ENCODE results near the gene RPS27. TPM values are rescaled to one million over a fixed set of nuclear protein-coding genes. Genes with fewer than 3 reads are reported as not detected.
A peak's percentile ranks its signal among the peaks of the same experiment; 100 is the strongest.
"Not testable (repeated sequence)": the region's sequence is repeated elsewhere in the genome, so short reads cannot be mapped to it uniquely, and the experiment has no call there.

The RPS27 gene
- polyA plus RNA-seq, 1 donor from 2014 or later, result 22,392 TPM

GRCh38 chr1:153987621-153988020 lies 2.9 kb upstream of the RPS27 start:
- no peaks in the 10 kb centered on the region for H3K27me3 Mint-ChIP-seq
- H3K36me3 Mint-ChIP-seq, result peaks cover 2% of the 10 kb centered on the region
- H3K9me3 Mint-ChIP-seq, result peaks cover 0 to 2% (median 0%) of the 10 kb centered on the region in 3 donors
- H3K4me1 Mint-ChIP-seq, result peaks cover 31 to 35% (median 31%) of the 10 kb centered on the region in 3 donors
- no peak overlapping the region for H3K4me3 Mint-ChIP-seq
- H3K27ac Mint-ChIP-seq, result peak overlapping the region in 2 of 3 donors; percentile 82 to 96

- Mint-ChIP-seq H3K27me3 (no peaks in the 10 kb centered on the region), H3K27ac (peak overlapping the region; percentile 85 to 100 (median 99)), H3K4me1 (peaks cover 29 to 32% (median 29%) of the 10 kb centered on the region in 3 donors), H3K9me3 (peaks cover 0 to 2% (median 0%) of the 10 kb centered on the region in 3 donors), H3K36me3 (peaks cover 7% of the 10 kb centered on the region), H3K4me3 (peak overlapping the region; percentile 84 to 99 (median 98))
Observed at GRCh38 chr1:153991151-153991630, 629 bp downstream of the RPS27 start.

GRCh38 chr1:153991806-153992205 lies 1.2 kb downstream of the RPS27 start:
- Mint-ChIP-seq H3K27ac (peak overlapping the region; percentile 85 to 100 (median 99)), H3K36me3 (peaks cover 8% of the 10 kb centered on the region), H3K4me1 (peaks cover 24 to 28% (median 24%) of the 10 kb centered on the region in 3 donors), H3K4me3 (peak overlapping the region; percentile 84 to 99 (median 98)), H3K9me3 (peaks cover 0 to 2% (median 0%) of the 10 kb centered on the region in 3 donors), H3K27me3 (no peaks in the 10 kb centered on the region)

GRCh38 chr1:153995202-153995601 lies 4.6 kb downstream of the RPS27 start:
- H3K27me3 Mint-ChIP-seq, result no peaks in the 10 kb centered on the region
- peak overlapping the region in 1 of 4 donors; percentile 83 for H3K4me3 Mint-ChIP-seq
- H3K36me3 Mint-ChIP-seq, result peaks cover 9% of the 10 kb centered on the region
- peak overlapping the region in 1 of 3 donors; percentile 39 for H3K27ac Mint-ChIP-seq
- peaks cover 0 to 2% (median 0%) of the 10 kb centered on the region in 3 donors for H3K9me3 Mint-ChIP-seq
- peaks cover 18 to 24% (median 18%) of the 10 kb centered on the region in 3 donors for H3K4me1 Mint-ChIP-seq

GRCh38 chr1:153995640-153996039 lies 5.1 kb downstream of the RPS27 start:
- Mint-ChIP-seq H3K27ac (peak overlapping the region in 1 of 3 donors; percentile 39), H3K9me3 (no peaks in the 10 kb centered on the region), H3K36me3 (peaks cover 9% of the 10 kb centered on the region), H3K4me3 (peak overlapping the region in 1 of 4 donors; percentile 83), H3K27me3 (no peaks in the 10 kb centered on the region), H3K4me1 (peaks cover 14 to 20% (median 15%) of the 10 kb centered on the region in 3 donors)

- H3K4me3 Mint-ChIP-seq, H3K9me3 Mint-ChIP-seq, H3K27ac Mint-ChIP-seq, H3K36me3 Mint-ChIP-seq, H3K27me3 Mint-ChIP-seq: not testable (repeated sequence)
- H3K4me1 Mint-ChIP-seq, result peaks cover 8 to 11% (median 9%) of the 10 kb centered on the region in 3 donors
Observed at GRCh38 chr1:153996882-153997281, 6.3 kb downstream of the RPS27 start.

GRCh38 chr1:154000420-154000819 lies 9.9 kb downstream of the RPS27 start:
- no peaks in the 10 kb centered on the region for H3K9me3 Mint-ChIP-seq
- H3K4me1 Mint-ChIP-seq, result peaks cover 0 to 3% (median under 1%) of the 10 kb centered on the region in 3 donors
- no peak overlapping the region for H3K4me3 Mint-ChIP-seq
- no peak overlapping the region for H3K27ac Mint-ChIP-seq
- H3K27me3 Mint-ChIP-seq, result no peaks in the 10 kb centered on the region
- H3K36me3 Mint-ChIP-seq, result peaks cover 2% of the 10 kb centered on the region

DNA sequence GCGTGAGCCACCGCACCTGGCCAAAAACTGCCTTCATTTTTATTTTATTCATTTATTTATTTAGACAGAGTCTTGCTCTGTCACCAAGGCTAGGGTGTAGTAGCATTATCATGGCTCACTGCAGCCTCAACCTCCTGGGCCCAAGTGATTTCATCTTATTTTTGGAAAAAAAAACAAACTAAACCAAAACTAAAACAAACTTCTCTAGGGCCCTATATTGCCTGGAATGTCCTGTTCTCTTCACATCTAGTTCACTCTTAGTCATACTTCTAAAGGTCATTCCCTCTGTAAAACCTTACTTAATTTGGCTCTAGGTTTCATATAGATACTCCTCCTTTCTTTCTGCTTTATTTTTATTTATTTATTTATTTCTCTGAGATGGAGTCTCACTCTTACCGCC lies 15.6 kb downstream of the RPS27 start:
- no peaks in the 10 kb centered on the region for H3K36me3 Mint-ChIP-seq
- H3K4me1 Mint-ChIP-seq, result no peaks in the 10 kb centered on the region

DNA sequence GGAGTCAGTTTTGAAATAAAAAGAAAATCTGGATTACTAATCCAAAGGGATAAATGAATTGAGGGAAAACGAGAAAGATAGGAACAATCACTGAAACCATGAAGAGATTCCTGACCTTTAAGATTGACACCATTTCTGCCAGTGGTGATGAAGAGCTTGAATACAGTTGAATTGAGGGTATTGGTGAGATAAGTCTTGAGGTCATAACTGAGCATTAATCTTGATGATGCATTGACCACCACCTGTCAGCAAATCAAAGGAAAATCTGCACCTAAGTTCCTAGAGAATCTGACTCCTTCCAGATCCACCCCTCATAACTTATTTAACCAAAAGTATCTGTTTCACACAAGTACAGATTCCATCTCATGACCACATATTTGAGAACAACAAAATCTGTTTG lies 21.6 kb downstream of the RPS27 start:
- H3K27me3 Mint-ChIP-seq, result no peaks in the 10 kb centered on the region
- no peaks in the 10 kb centered on the region for H3K9me3 Mint-ChIP-seq
- peaks cover 3% of the 10 kb centered on the region for H3K36me3 Mint-ChIP-seq
- H3K4me3 Mint-ChIP-seq, result no peak overlapping the region
- no peak overlapping the region for H3K27ac Mint-ChIP-seq
- H3K4me1 Mint-ChIP-seq, result no peaks in the 10 kb centered on the region

More for the DNA sequence above, 15.6 kb downstream of the RPS27 start:
- Mint-ChIP-seq H3K27ac (no peak overlapping the region), H3K4me3 (no peak overlapping the region), H3K9me3 (no peaks in the 10 kb centered on the region), H3K27me3 (no peaks in the 10 kb centered on the region)

DNA sequence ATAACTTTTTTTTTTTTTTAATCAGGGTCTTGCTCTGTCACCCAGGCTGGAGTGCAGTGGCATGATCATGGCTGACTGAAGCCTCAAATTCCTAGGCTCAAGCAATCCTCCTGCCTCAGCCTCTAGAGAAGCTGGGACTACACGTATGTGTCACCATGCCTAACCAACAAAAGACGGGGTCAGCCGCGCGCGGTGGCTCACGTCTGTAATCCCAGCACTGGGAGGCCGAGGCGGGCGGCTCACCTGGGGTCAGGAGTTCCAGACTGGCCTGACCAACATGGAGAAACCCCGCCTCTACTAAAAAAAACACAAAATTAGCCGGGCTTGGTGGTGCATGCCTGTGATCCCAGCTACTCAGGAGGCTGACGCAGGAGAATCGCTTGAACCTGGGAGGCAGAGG lies 22.0 kb downstream of the RPS27 start:
- not testable (repeated sequence) for H3K27ac Mint-ChIP-seq, H3K27me3 Mint-ChIP-seq, H3K4me1 Mint-ChIP-seq, H3K9me3 Mint-ChIP-seq, H3K36me3 Mint-ChIP-seq, H3K4me3 Mint-ChIP-seq

DNA sequence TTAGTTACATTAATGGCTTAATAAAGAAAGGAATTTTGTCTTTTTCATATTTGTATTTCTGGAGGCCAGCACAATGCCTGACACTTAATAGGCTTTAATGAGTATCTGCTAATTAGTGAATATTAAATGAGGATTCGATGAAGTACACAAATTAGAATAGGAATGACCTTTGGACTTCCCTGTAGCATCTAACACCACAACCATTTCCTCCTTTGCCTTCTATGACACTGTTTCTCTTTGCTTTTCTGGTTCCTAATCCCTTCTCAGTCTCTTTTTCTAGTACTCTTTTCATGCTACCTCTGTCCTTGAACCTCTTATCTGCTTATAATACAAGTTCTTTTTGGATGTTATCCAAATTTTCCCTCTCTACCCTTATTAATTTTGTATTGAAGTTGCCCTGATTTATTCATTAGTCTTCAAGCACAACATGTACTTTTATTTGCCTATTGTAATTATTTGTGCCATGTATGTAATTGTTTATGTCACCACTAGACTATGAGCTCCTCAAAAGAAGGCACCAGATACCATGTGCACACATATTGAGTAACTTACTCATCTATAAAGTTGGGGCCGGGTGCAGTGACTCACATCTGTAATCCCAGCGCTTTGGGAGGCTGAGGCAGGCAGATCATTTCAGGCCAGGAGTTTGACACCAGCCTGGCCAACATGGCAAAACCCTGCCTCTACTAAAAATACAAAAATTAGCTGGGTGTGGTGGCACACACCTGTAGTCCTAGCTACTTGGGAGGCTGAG lies 23.8 kb downstream of the RPS27 start:
- Mint-ChIP-seq H3K9me3 (no peaks in the 10 kb centered on the region), H3K4me3 (peak overlapping the region in 1 of 4 donors; percentile 13), H3K36me3 (peaks cover 3% of the 10 kb centered on the region), H3K4me1 (no peaks in the 10 kb centered on the region), H3K27me3 (no peaks in the 10 kb centered on the region), H3K27ac (no peak overlapping the region)

DNA sequence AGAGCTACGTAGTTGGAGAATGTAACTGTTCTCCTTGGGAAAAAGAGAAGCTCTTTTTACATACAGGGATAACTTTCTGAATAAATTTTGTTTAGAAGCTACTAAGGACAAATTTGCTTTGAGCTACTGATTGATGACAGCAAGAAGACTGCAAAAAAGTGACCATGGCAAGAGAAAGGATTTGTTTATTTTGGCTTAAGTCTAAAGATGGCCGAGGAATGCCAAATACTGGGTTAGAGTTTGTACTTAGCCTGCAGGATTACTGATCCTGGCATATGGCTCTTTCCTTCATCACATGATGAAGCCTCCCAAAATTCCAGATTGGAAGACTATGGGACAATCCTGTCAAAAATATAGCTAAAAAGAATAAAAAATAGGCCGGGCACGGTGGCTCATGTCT lies 28.7 kb downstream of the RPS27 start:
- Mint-ChIP-seq H3K36me3 (peaks cover 3% of the 10 kb centered on the region), H3K4me3 (no peak overlapping the region), H3K27ac (no peak overlapping the region), H3K9me3 (no peaks in the 10 kb centered on the region), H3K27me3 (no peaks in the 10 kb centered on the region), H3K4me1 (no peaks in the 10 kb centered on the region)

DNA sequence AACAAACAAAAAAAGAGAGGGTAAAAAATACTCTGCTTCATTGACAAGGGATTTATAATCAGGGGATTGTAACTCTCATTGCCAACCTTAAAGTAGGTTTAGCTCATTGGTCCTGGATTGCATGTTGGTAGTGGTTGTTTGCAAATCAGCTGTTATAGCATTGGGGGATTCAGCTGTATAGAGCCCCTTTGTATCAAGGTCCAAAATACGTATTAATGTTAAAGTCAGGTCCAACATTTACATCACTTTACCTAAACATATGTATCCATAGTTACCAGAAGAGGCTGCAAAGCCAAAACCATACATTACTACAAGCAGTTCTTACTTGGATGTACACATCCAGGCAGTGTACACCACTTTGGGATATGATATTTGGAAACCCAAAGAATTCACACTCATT lies 29.4 kb downstream of the RPS27 start:
- no peaks in the 10 kb centered on the region for H3K9me3 Mint-ChIP-seq
- peaks cover 3% of the 10 kb centered on the region for H3K36me3 Mint-ChIP-seq
- no peak overlapping the region for H3K27ac Mint-ChIP-seq
- no peaks in the 10 kb centered on the region for H3K27me3 Mint-ChIP-seq
- H3K4me1 Mint-ChIP-seq, result no peaks in the 10 kb centered on the region
- H3K4me3 Mint-ChIP-seq, result no peak overlapping the region

DNA sequence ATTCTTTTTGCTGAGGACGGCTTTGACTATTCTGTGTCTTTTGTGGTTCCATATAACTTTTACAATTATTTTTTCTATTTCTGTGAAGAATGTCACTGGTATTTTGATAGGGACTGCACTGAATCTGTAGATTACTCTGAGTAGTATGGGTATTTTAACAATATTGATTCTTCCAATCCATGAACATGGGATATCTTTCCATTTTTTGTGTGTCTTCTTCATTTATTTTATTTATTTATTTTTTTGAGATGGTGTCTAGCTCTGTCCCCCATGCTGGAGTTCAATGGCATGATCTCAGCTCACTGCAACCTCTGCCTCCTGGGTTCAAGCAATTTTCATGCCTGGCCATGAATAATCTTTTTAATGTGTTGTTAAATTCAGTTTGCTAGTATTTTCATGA lies 43.1 kb downstream of the RPS27 start:
- H3K36me3 Mint-ChIP-seq, H3K4me1 Mint-ChIP-seq, H3K4me3 Mint-ChIP-seq, H3K9me3 Mint-ChIP-seq, H3K27me3 Mint-ChIP-seq, H3K27ac Mint-ChIP-seq: not testable (repeated sequence)

Measured in IgD-negative memory B cell (primary cell).